ENCODE data around the gene LIMCH1. TPM values are rescaled to one million over a fixed set of nuclear protein-coding genes. Genes with fewer than 3 reads are reported as not detected.

The LIMCH1 gene
- total RNA-seq, 1 experiment from 2014 or later, result 19.7 TPM

DNA sequence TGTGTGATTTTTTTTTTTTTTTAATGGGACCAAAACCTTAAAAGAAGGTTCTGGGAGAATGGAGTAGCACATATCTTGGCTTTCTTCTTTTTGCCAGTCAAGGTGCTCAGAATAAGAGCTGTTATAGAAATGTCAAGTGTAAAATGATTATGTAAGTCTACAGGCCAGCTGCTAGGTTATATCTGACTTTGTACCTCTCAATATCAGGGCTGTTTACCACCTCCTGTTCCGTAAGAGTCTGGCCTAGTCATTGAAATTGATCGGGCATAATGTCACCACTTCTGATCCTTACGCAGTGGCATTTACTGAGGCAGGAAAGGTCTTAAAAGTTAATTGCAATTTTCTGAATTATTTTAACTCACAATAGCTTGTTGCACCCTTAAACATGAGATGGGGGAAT, 41.1 kb downstream of the LIMCH1 start:
- ChIA-PET POLR2A (ENCODE audit: unreplicated experiment) (no interaction called here), CTCF (no interaction called here)
- ATAC-seq (no peak), DNase-seq (no peak)
- BruUV-seq (replicated peaks), result no TSS peak
- no peaks in the 10 kb centered on the region for H3K9me3 ChIP-seq (ENCODE audit: low read length)
- no peak overlapping the region for H3K4me2 ChIP-seq (ENCODE audit: low read length)
- no peaks in the 10 kb centered on the region for H4K20me1 ChIP-seq (ENCODE audit: low read length)
- no peak overlapping the region for H2AFZ ChIP-seq (ENCODE audit: low read length)
- H3K27me3 ChIP-seq (ENCODE audit: low read length), result no peaks in the 10 kb centered on the region
- peaks cover 3% of the 10 kb centered on the region for H3F3A ChIP-seq (ENCODE audit: low read length, unreplicated experiment)
- no peak overlapping the region for H3K27ac ChIP-seq (ENCODE audit: low read length)
- intact Hi-C loops (cut with micrococcal nuclease), result no loop called here
- no peaks in the 10 kb centered on the region for H3K36me3 ChIP-seq (ENCODE audit: low read depth, low read length)
- H3K9me2 ChIP-seq (replicated peaks; ENCODE audit: low read length), result no peaks in the 10 kb centered on the region
- H3K4me1 ChIP-seq (ENCODE audit: insufficient read depth, low read length), result peaks cover 17% of the 10 kb centered on the region
- no peaks in the 10 kb centered on the region for H3K79me2 ChIP-seq (ENCODE audit: low read length)
- no peak for TF ChIP-seq EZH2 (IDR thresholded peaks at IDR 0.05; ENCODE audit: low read length, unreplicated experiment)
- TF ChIP-seq, protein P1, sequence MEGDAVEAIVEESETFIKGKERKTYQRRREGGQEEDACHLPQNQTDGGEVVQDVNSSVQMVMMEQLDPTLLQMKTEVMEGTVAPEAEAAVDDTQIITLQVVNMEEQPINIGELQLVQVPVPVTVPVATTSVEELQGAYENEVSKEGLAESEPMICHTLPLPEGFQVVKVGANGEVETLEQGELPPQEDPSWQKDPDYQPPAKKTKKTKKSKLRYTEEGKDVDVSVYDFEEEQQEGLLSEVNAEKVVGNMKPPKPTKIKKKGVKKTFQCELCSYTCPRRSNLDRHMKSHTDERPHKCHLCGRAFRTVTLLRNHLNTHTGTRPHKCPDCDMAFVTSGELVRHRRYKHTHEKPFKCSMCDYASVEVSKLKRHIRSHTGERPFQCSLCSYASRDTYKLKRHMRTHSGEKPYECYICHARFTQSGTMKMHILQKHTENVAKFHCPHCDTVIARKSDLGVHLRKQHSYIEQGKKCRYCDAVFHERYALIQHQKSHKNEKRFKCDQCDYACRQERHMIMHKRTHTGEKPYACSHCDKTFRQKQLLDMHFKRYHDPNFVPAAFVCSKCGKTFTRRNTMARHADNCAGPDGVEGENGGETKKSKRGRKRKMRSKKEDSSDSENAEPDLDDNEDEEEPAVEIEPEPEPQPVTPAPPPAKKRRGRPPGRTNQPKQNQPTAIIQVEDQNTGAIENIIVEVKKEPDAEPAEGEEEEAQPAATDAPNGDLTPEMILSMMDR (conservative IDR thresholded peaks at IDR 0.05; ENCODE audit: low read depth, low read length), result no peak
- TF ChIP-seq EZH2phosphoT487 (IDR thresholded peaks at IDR 0.05; ENCODE audit: borderline replicate concordance, low read length), result no peak
- no peak overlapping the region for H3K9ac ChIP-seq (ENCODE audit: low read length)
- H3K4me3 ChIP-seq (ENCODE audit: low read length), result no peak overlapping the region

DNA sequence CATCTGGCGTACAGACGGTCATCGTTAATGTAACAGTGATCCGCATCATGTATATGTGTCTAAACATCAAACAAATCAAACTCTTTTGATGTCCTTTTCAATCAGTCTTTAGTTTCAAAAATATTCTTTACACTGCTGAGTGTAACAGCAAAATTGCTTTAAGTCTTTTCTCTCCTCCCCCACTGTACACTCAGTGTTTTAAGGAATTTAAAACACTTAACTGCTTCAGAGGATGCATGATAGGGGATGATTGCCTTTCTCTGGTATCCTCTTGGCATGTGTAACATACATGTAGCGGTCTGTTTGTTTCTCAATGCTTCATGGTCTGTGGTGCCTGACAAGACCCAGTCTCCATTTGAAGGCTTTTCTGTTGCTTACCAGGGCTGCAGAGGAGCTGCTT, 41.6 kb downstream of the LIMCH1 start:
- no peaks in the 10 kb centered on the region for H3K27me3 ChIP-seq (ENCODE audit: low read length)
- H4K20me1 ChIP-seq (ENCODE audit: low read length), result no peaks in the 10 kb centered on the region
- H3K4me3 ChIP-seq (ENCODE audit: low read length), result no peak overlapping the region
- H3K9me2 ChIP-seq (replicated peaks; ENCODE audit: low read length), result no peaks in the 10 kb centered on the region
- peaks cover 14% of the 10 kb centered on the region for H3K4me1 ChIP-seq (ENCODE audit: insufficient read depth, low read length)
- DNase-seq (no peak), ATAC-seq (no peak)
- H2AFZ ChIP-seq (ENCODE audit: low read length), result no peak overlapping the region
- POLR2A ChIA-PET (ENCODE audit: unreplicated experiment), result no interaction called here
- no peaks in the 10 kb centered on the region for H3K79me2 ChIP-seq (ENCODE audit: low read length)
- TF ChIP-seq EZH2 (IDR thresholded peaks at IDR 0.05; ENCODE audit: low read length, unreplicated experiment), result no peak
- no peak for TF ChIP-seq EZH2phosphoT487 (IDR thresholded peaks at IDR 0.05; ENCODE audit: borderline replicate concordance, low read length)
- TF ChIP-seq, protein P1 (conservative IDR thresholded peaks at IDR 0.05; ENCODE audit: low read depth, low read length), result no peak
- no peak overlapping the region for H3K9ac ChIP-seq (ENCODE audit: low read length)
- no TSS peak for BruUV-seq (replicated peaks)
- CTCF ChIA-PET, result no interaction called here
- H3K4me2 ChIP-seq (ENCODE audit: low read length), result no peak overlapping the region
- H3K9me3 ChIP-seq (ENCODE audit: low read length), result no peaks in the 10 kb centered on the region
- intact Hi-C loops (cut with micrococcal nuclease), result no loop called here
- peaks cover 3% of the 10 kb centered on the region for H3F3A ChIP-seq (ENCODE audit: low read length, unreplicated experiment)
- no peaks in the 10 kb centered on the region for H3K36me3 ChIP-seq (ENCODE audit: low read depth, low read length)
- H3K27ac ChIP-seq (ENCODE audit: low read length), result no peak overlapping the region

DNA sequence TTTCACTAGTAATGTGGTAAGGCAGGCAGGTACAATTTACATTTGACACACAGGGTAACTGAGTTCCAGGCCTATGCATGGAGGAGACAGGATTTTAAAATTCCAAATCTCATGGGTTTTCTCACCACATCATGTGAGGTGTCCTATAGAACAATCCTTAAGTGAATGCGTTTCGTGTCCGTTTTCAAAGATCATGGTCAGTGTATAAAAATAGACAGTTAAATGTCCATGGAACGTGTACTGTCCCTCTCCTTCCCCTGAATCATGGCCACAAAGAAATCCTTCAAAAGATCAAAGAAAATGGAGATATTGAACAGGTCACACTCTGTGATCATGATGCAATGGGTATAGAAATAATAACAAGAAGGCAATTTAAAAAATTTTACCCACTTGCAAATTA, 42.0 kb downstream of the LIMCH1 start:
- Histone ChIP-seq H3K4me2 (ENCODE audit: low read length) (no peak overlapping the region), H3K27me3 (ENCODE audit: low read length) (no peaks in the 10 kb centered on the region), H3K9me3 (ENCODE audit: low read length) (no peaks in the 10 kb centered on the region), H3K27ac (ENCODE audit: low read length) (no peak overlapping the region), H3K36me3 (ENCODE audit: low read depth, low read length) (no peaks in the 10 kb centered on the region), H3K79me2 (ENCODE audit: low read length) (no peaks in the 10 kb centered on the region), H4K20me1 (ENCODE audit: low read length) (no peaks in the 10 kb centered on the region), H3F3A (ENCODE audit: low read length, unreplicated experiment) (peaks cover 3% of the 10 kb centered on the region), H3K4me3 (ENCODE audit: low read length) (no peak overlapping the region), H3K4me1 (ENCODE audit: insufficient read depth, low read length) (peaks cover 9% of the 10 kb centered on the region), H3K9ac (ENCODE audit: low read length) (no peak overlapping the region), H3K9me2 (replicated peaks; ENCODE audit: low read length) (no peaks in the 10 kb centered on the region), H2AFZ (ENCODE audit: low read length) (no peak overlapping the region)
- no peak for TF ChIP-seq EZH2phosphoT487 (IDR thresholded peaks at IDR 0.05; ENCODE audit: borderline replicate concordance, low read length)
- TF ChIP-seq EZH2 (IDR thresholded peaks at IDR 0.05; ENCODE audit: low read length, unreplicated experiment), result no peak
- TF ChIP-seq, protein P1 (conservative IDR thresholded peaks at IDR 0.05; ENCODE audit: low read depth, low read length), result no peak
- intact Hi-C loops (cut with micrococcal nuclease), result no loop called here
- ChIA-PET POLR2A (ENCODE audit: unreplicated experiment) (no interaction called here), CTCF (no interaction called here)
- BruUV-seq (replicated peaks), result no TSS peak
- ATAC-seq, result no peak
- no peak for DNase-seq

Measured in PC-3 (cell line).